ENCODE measurements around the gene FOXS1. TPM values are rescaled to one million over a fixed set of nuclear protein-coding genes. Genes with fewer than 3 reads are reported as not detected.
"Not testable (repeated sequence)": the region's sequence is repeated elsewhere in the genome, so short reads cannot be mapped to it uniquely, and the experiment has no call there.

Gene FOXS1
- total and polyA plus RNA-seq, 8 donors, result 2.5 to 8.2 (median 5.5) TPM

DNA sequence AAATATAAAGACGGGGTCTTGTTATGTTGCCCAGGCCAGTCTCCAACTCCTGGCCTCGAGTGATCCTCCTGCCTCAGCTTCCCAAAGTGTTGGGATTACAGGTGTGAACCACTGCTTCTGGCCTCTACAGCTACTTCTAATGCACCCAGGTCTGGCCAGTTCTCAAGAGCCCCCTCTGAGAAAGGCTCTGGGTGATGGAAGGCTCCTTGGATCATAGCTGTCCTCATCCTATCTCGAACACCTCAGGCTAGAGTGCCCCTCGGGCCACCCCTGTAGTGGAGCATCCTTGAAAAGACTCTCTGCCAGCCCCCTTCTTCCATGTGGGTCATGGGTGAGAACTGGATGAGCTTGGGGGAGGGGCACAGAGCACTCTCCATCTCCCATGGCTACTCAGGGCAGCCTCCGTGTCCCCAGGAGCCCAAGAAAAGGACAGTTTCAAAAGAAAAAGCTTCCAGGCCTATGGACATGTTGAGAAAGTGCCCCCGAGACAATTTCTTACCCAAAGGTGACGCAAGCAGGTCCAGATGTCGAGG, 27.0 kb downstream of the FOXS1 start:
- Histone ChIP-seq H3K4me1 (peaks cover 8 to 16% of the 10 kb centered on the region in 2 donors), H3K4me3 (no peak overlapping the region), H3K27me3 (no peaks in the 10 kb centered on the region), H3K27ac (no peak overlapping the region), H3K36me3 (no peaks in the 10 kb centered on the region), H3K9me3 (no peaks in the 10 kb centered on the region)
- ATAC-seq, result no peak
- intact Hi-C loops (cut with DNase I), result no loop called here
- no peak for DNase-seq
- TF ChIP-seq CTCF (IDR thresholded peaks at IDR 0.05), result no peak

DNA sequence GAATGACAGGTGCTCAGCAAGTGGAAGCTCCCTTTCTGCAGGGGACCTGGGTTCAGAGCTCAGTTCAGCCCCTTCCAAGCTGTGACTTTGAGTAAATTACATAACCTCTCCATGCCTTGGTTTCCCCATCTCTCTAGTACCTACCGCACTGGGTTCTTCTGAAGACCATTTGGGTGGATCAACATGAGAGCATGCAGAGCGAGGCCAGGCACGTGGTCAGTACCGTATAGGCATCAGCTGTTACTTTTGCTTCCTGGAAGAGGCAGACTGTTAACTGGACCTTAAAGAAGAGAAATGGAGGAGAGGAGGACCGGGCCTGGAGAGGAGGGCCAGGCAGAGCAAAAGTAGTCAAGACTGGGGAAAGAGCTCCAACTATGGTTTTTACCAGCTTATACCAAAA, 27.9 kb downstream of the FOXS1 start:
- Histone ChIP-seq H3K4me1 (peaks cover 8 to 9% of the 10 kb centered on the region in 2 donors), H3K27me3 (no peaks in the 10 kb centered on the region), H3K9me3 (no peaks in the 10 kb centered on the region), H3K36me3 (no peaks in the 10 kb centered on the region), H3K27ac (no peak overlapping the region), H3K4me3 (no peak overlapping the region)
- DNase-seq (no peak), ATAC-seq (no peak)
- no peak for TF ChIP-seq CTCF (IDR thresholded peaks at IDR 0.05)
- intact Hi-C loops (cut with DNase I), result no loop called here

DNA sequence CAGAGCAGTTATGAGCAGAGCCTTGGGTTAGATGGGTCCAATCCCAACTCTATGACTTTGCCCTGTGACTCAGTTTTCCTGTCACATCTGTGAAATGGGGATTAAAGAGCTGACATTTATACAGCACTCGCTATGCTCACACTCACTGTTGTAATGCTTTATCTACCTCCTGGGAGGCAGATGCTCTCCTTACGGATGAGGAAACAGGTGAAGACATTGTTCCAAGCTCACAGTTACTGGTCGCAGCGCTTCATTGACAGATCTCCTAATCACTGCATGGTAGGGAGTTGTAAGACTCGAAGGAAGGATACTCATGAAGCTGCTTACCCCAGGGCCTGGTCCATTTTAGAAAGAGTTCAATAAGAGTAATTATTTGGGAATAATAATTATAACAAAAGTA, 29.2 kb downstream of the FOXS1 start:
- no peaks in the 10 kb centered on the region for H3K27me3 ChIP-seq
- H3K9me3 ChIP-seq, result no peaks in the 10 kb centered on the region
- peaks cover 8% of the 10 kb centered on the region in 2 donors for H3K4me1 ChIP-seq
- no peaks in the 10 kb centered on the region for H3K36me3 ChIP-seq
- DNase-seq (no peak), ATAC-seq (no peak)
- intact Hi-C loops (cut with DNase I), result no loop called here
- no peak overlapping the region for H3K4me3 ChIP-seq
- no peak for TF ChIP-seq CTCF (IDR thresholded peaks at IDR 0.05)
- no peak overlapping the region for H3K27ac ChIP-seq

DNA sequence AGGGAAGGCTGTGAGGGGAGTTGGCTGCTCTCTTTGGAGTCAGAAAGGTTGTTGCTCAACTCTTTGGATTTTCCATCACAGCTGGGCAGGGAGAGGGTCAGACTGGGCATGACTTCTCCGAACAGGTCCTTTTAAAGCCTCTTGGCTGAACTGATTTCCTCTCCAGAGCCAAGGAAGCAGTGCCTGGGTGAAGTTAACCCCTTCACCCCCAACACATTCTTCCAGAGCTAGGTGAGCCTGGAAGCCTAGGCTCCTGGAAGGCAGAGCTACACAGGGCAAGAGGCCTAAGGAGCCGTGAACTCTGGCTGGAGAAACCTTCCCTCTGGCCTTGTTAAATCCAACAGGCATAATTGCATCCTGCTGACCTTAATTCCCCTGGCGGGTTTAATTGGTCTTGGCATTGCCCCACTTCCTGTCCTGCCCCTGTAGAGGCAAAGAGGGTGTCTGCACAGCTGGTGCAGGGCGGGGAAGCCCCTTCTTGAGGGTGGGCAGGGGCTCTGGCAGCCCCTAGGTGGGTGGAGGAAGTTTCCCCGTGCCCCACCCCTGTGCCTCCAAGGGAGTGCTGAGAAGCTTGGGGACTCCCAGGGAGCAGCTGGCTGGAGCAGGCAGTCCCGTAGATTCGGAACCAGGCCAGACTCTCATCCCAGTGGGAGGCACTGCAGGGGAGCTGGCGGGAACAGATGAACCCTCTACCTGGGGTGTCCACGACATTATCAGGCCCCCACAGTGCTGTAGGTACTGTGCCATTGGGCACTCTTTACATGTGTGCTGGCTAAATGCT, 29.8 kb downstream of the FOXS1 start:
- Histone ChIP-seq H3K4me1 (peaks cover 8 to 12% of the 10 kb centered on the region in 2 donors), H3K27ac (no peak overlapping the region)
- no peak for TF ChIP-seq CTCF (IDR thresholded peaks at IDR 0.05)

GRCh38 chr20:31814142-31814541, 31.3 kb downstream of the FOXS1 start:
- H3K36me3 ChIP-seq; DNase-seq; H3K27ac ChIP-seq; H3K27me3 ChIP-seq; H3K9me3 ChIP-seq; intact Hi-C loops (cut with DNase I); ATAC-seq; H3K4me3 ChIP-seq: not testable (repeated sequence)
- H3K4me1 ChIP-seq, result peaks cover 8 to 15% of the 10 kb centered on the region in 2 donors

More for the DNA sequence above, 29.8 kb downstream of the FOXS1 start:
- no peak for DNase-seq
- peak; percentile 76 for ATAC-seq
- intact Hi-C loops (cut with DNase I), result no loop called here
- Histone ChIP-seq H3K4me3 (no peak overlapping the region), H3K36me3 (no peaks in the 10 kb centered on the region), H3K9me3 (no peaks in the 10 kb centered on the region), H3K27me3 (no peaks in the 10 kb centered on the region)

Data from left lung (tissue), 10 donors.